ENCODE results near the gene FHL3.

DNA sequence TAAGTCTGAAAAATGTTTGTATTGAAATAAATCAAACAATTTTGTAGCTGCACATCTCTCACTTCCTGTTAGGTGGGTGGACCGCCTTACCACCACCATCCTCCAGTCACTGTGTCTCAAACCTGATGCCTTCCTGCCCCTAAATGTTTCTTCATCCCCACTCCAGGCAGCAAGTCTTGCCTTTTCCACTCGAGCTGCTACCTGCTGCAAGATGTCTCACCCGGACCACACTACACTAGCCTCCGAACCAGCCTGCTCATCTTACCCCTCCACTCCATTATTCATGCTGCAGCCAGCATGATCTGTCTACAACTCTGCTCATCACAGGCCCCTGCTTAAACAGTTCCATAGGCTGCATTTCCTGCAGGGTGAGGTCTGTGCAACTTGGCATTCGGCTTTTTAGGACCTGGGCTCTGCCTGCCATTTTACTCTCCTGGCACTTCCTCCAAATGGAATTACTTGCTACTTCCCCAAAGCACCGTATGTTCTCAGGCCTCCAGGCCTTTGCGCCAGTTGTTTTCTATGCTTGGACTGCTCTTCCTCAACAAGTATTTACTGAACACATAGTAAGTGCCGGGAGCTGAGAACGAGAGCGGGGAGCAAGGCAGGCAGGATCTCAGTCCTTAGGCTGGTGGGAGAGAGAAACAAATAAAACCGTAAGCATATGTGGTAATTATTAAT is 10.3 kb downstream of the FHL3 start:
- TF ChIP-seq, protein P1, sequence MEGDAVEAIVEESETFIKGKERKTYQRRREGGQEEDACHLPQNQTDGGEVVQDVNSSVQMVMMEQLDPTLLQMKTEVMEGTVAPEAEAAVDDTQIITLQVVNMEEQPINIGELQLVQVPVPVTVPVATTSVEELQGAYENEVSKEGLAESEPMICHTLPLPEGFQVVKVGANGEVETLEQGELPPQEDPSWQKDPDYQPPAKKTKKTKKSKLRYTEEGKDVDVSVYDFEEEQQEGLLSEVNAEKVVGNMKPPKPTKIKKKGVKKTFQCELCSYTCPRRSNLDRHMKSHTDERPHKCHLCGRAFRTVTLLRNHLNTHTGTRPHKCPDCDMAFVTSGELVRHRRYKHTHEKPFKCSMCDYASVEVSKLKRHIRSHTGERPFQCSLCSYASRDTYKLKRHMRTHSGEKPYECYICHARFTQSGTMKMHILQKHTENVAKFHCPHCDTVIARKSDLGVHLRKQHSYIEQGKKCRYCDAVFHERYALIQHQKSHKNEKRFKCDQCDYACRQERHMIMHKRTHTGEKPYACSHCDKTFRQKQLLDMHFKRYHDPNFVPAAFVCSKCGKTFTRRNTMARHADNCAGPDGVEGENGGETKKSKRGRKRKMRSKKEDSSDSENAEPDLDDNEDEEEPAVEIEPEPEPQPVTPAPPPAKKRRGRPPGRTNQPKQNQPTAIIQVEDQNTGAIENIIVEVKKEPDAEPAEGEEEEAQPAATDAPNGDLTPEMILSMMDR (IDR thresholded peaks at IDR 0.05), result no peak
- TF ChIP-seq POLR2A (IDR thresholded peaks at IDR 0.05), result no peak

Measured in body of pancreas (tissue), 4 donors.